ENCODE results near the gene SKIDA1. TPM values are rescaled to one million over a fixed set of nuclear protein-coding genes. Genes with fewer than 3 reads are reported as not detected.
A peak's percentile ranks its signal among the peaks of the same experiment; 100 is the strongest.

SKIDA1 gene
- total RNA-seq, 3 donors from 2014 or later, result 0.59 to 1.4 (median 0.98) TPM

- Histone ChIP-seq H3K4me3 (peak overlapping the region; percentile 64 to 77 (median 69)), H3K36me3 (no peaks in the 10 kb centered on the region), H3K9me3 (no peaks in the 10 kb centered on the region), H3K27ac (peak overlapping the region; percentile 97 to 98), H3K4me1 (no peaks in the 10 kb centered on the region), H3K27me3 (peaks cover 0 to 8% of the 10 kb centered on the region in 2 donors)
- TF ChIP-seq CTCF (IDR thresholded peaks at IDR 0.05) (no peak), POLR2A (IDR thresholded peaks at IDR 0.05) (no peak), POLR2AphosphoS5 (IDR thresholded peaks at IDR 0.05) (no peak)
- intact Hi-C loops (cut with DNase I; ENCODE audit: low total_unique reads), result no loop called here
- DNase-seq (ENCODE audit: low spot score in 2 of 2), result no peak
Measured at GRCh38 chr10:21524131-21524525, 1.4 kb downstream of the SKIDA1 start.

- no peaks in the 10 kb centered on the region for H3K9me3 ChIP-seq
- H3K36me3 ChIP-seq, result no peaks in the 10 kb centered on the region
- no peak overlapping the region for H3K4me3 ChIP-seq
- H3K27ac ChIP-seq, result peak overlapping the region in 1 of 2 donors; percentile 38
- H3K4me1 ChIP-seq, result no peaks in the 10 kb centered on the region
- H3K27me3 ChIP-seq, result peaks cover 0 to 12% of the 10 kb centered on the region in 2 donors
- TF ChIP-seq POLR2A (IDR thresholded peaks at IDR 0.05), result no peak
- TF ChIP-seq CTCF (IDR thresholded peaks at IDR 0.05), result no peak
- TF ChIP-seq POLR2AphosphoS5 (IDR thresholded peaks at IDR 0.05), result no peak
- no peak for DNase-seq (ENCODE audit: low spot score in 2 of 2)
- intact Hi-C loops (cut with DNase I; ENCODE audit: low total_unique reads), result no loop called here
Measured at GRCh38 chr10:21523557-21524008, 1.9 kb downstream of the SKIDA1 start.

- no peak for DNase-seq (ENCODE audit: low spot score in 2 of 2)
- Histone ChIP-seq H3K4me1 (no peaks in the 10 kb centered on the region), H3K4me3 (no peak overlapping the region), H3K9me3 (no peaks in the 10 kb centered on the region), H3K27ac (peak overlapping the region; percentile 8 to 38), H3K36me3 (no peaks in the 10 kb centered on the region), H3K27me3 (peaks cover 0 to 16% of the 10 kb centered on the region in 2 donors)
- intact Hi-C loops (cut with DNase I; ENCODE audit: low total_unique reads), result no loop called here
- TF ChIP-seq CTCF (IDR thresholded peaks at IDR 0.05) (no peak), POLR2A (IDR thresholded peaks at IDR 0.05) (no peak), POLR2AphosphoS5 (IDR thresholded peaks at IDR 0.05) (no peak)
Measured at GRCh38 chr10:21522631-21523406, 2.7 kb downstream of the SKIDA1 start.

- no peak for DNase-seq (ENCODE audit: low spot score in 2 of 2)
- Histone ChIP-seq H3K36me3 (no peaks in the 10 kb centered on the region), H3K9me3 (no peaks in the 10 kb centered on the region), H3K4me1 (peaks cover 0 to 6% of the 10 kb centered on the region in 2 donors), H3K27ac (peak overlapping the region in 1 of 2 donors; percentile 79), H3K27me3 (peaks cover 0 to 16% of the 10 kb centered on the region in 2 donors), H3K4me3 (no peak overlapping the region)
- intact Hi-C loops (cut with DNase I; ENCODE audit: low total_unique reads), result no loop called here
- no peak for TF ChIP-seq CTCF (IDR thresholded peaks at IDR 0.05)
- TF ChIP-seq POLR2AphosphoS5 (IDR thresholded peaks at IDR 0.05), result no peak
- no peak for TF ChIP-seq POLR2A (IDR thresholded peaks at IDR 0.05)
Measured at GRCh38 chr10:21521751-21522533, 3.5 kb downstream of the SKIDA1 start.

GRCh38 chr10:21520949-21521348 lies 4.5 kb downstream of the SKIDA1 start:
- no peak for TF ChIP-seq CTCF (IDR thresholded peaks at IDR 0.05)
- TF ChIP-seq POLR2A (IDR thresholded peaks at IDR 0.05), result no peak
- H3K27me3 ChIP-seq, result peaks cover 0 to 16% of the 10 kb centered on the region in 2 donors
- DNase-seq (ENCODE audit: low spot score in 2 of 2), result no peak
- H3K4me1 ChIP-seq, result peaks cover 0 to 6% of the 10 kb centered on the region in 2 donors
- no peaks in the 10 kb centered on the region for H3K36me3 ChIP-seq
- H3K27ac ChIP-seq, result peak overlapping the region; percentile 79 to 81
- H3K4me3 ChIP-seq, result peak overlapping the region in 1 of 3 donors; percentile 66
- intact Hi-C loops (cut with DNase I; ENCODE audit: low total_unique reads), result no loop called here
- no peaks in the 10 kb centered on the region for H3K9me3 ChIP-seq

Measured in breast epithelium (tissue), 4 donors.